Gastroesophageal sphincter (tissue), 3 donors: Measurements from ENCODE around the gene AXIN1.

Experiments
- EP300 ChIP-seq: sonication (generic); formaldehyde crosslinking; IDR thresholded peaks from one replicate; pipeline ENCODE4 v1.6.1; 2017; ENCODE audit warnings: antibody characterized with exemption, mild to moderate bottlenecking
- POLR2A ChIP-seq, 2 donors: fragments of 450-650 bp; IDR thresholded peaks; one replicate each; pipeline ENCODE4 v1.6.1; 2017; ENCODE audit warnings: antibody characterized with exemption in 2 of 2, mild to moderate bottlenecking in 2 of 2, moderate library complexity in 1 of 2
- TF ChIP-seq, protein P1 (sequence below), 4 experiments: fragments of 200-600 bp in 2 of 4; fragments of 450-650 bp in 2 of 4; sonication (generic) in 1 of 4; IDR thresholded peaks; one replicate each; pipeline ENCODE4 v1.5.1; 2017 to 2019; ENCODE audit warnings: antibody characterized with exemption in 4 of 4, mild to moderate bottlenecking in 2 of 4, moderate library complexity in 2 of 4

- TF ChIP-seq, protein P1, sequence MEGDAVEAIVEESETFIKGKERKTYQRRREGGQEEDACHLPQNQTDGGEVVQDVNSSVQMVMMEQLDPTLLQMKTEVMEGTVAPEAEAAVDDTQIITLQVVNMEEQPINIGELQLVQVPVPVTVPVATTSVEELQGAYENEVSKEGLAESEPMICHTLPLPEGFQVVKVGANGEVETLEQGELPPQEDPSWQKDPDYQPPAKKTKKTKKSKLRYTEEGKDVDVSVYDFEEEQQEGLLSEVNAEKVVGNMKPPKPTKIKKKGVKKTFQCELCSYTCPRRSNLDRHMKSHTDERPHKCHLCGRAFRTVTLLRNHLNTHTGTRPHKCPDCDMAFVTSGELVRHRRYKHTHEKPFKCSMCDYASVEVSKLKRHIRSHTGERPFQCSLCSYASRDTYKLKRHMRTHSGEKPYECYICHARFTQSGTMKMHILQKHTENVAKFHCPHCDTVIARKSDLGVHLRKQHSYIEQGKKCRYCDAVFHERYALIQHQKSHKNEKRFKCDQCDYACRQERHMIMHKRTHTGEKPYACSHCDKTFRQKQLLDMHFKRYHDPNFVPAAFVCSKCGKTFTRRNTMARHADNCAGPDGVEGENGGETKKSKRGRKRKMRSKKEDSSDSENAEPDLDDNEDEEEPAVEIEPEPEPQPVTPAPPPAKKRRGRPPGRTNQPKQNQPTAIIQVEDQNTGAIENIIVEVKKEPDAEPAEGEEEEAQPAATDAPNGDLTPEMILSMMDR (IDR thresholded peaks at IDR 0.05): peak in 3 of 4 experiments; percentile 59 to 72 (median 65)
- peak; percentile 37 to 39 for TF ChIP-seq POLR2A (IDR thresholded peaks at IDR 0.05)
- no peak for TF ChIP-seq EP300
Measured at GRCh38 chr16:352547-353403, at the start of gene AXIN1.
